Stimulated activated CD8-positive, alpha-beta memory T cell treated with anti-CD3 and anti-CD28 coated beads, Interleukin-15, amount 100 ng/mL, for 24 hours (primary cell): ENCODE results near the gene INTS11.
"Not testable (repeated sequence)": the region's sequence is repeated elsewhere in the genome, so short reads cannot be mapped to it uniquely, and the experiment has no call there.

Experiments used
- DNase-seq: peaks from one replicate; pipeline ENCODE4 v3.0.0-alpha.2; 2020; ENCODE audit warnings: low read depth

Gene INTS11

GRCh38 chr1:1329304-1330210 is 5.1 kb upstream of the INTS11 start:
- no peak for DNase-seq

DNA sequence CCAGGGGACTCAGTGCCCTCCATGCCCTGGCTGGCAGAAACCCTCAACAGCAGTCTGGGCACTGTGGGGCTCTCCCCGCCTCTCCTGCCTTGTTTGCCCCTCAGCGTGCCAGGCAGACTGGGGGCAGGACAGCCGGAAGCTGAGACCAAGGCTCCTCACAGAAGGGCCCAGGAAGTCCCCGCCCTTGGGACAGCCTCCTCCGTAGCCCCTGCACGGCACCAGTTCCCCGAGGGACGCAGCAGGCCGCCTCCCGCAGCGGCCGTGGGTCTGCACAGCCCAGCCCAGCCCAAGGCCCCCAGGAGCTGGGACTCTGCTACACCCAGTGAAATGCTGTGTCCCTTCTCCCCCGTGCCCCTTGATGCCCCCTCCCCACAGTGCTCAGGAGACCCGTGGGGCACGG is 3.8 kb upstream of the INTS11 start:
- DNase-seq: no peak

GRCh38 chr1:1327291-1327690 is 2.8 kb upstream of the INTS11 start:
- no peak for DNase-seq

DNA sequence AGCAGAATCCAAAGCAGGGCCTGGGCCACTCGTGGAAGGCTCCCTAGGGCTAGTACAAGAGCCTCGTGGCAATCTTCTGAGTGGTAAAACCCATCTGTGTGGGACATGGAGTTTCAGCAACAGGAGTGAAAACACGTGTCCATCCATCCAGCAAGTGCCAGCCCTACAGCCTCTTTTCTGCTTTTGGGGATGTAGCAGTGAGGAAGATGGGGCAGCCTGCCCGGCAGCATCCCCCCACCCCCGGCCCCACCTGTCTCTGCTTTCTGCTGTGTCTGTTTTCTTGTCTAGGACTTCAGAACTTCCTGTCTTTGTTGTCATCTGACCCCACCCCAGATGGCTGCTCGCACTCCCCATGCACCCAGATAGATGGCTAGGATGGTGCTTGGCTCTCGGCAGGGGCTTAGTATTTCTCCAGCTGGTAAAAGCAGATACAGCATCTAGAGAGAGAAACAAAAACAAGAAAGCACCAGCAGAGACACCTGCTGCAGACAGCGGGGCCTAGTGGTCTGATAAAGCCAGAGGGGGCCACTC is 1.7 kb upstream of the INTS11 start:
- DNase-seq: no peak

DNA sequence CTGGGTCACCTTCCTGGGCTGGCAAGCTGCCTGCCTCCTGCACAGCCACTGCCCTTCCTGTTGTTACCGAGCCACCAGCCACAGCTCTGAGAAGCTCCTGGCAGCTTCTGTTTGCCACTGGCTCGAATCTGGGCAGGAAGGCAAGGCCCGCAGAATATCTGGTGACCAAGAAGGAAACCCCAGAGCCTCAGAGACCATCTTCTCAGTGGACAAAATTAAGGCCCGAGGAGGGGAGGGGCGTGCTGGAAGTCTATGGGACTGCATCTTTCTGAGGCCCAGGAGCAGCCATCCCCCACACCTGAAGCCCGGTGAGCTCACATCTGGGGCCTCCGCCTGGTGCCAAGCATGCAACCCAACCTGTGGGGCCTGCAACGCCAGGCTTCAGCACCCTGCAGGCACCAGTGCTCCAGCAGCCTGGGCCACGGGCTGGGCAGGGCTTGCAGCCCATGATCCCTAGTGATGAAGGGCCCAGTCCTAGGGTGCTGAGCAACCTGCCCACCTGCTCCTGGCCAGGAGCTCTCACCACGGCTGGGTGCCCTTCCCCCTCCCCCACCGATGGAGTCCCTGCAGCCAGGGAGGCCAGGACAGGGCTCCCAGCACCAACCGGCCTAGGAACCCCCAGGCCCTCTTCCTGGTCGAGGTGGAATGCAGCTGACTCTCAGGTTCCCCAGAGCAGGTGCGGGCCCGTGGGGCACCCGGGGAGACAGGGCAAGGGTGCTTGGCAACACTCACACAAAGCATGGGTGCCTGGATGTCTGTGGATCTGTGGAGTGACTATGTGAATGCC is 1.0 kb upstream of the INTS11 start:
- DNase-seq: no peak

GRCh38 chr1:1324084-1324523 is 356 bp downstream of the INTS11 start:
- no peak for DNase-seq

- no peak for DNase-seq
These were observed 1.5 kb downstream of the INTS11 start for GRCh38 chr1:1322952-1323351.

GRCh38 chr1:1322418-1322817 is 2.0 kb downstream of the INTS11 start:
- DNase-seq: no peak

DNA sequence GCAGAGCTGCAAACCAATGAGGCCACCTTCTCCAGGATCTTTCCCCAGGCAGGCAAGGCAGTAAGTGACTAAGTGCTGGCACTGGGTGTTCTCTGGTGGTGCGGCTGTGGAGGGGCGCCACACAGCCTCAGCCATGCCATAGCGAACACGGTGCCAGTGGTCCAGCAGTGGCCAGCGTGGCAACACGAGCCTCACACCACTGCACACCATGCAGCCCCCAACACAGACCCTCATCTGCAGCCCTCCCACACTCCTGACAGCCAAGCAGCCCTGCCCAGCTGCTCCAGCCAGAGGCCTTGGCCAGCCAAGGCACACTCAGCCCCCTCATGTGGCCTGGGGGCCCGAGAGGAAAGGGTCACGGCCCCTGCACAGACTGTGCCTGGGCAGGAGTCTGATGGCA is 3.0 kb downstream of the INTS11 start:
- no peak for DNase-seq

GRCh38 chr1:1320666-1321448 is 3.6 kb downstream of the INTS11 start:
- no peak for DNase-seq

GRCh38 chr1:1319646-1319941 is 4.9 kb downstream of the INTS11 start:
- no peak for DNase-seq

GRCh38 chr1:1318777-1319645 is 5.4 kb downstream of the INTS11 start:
- DNase-seq: no peak

DNA sequence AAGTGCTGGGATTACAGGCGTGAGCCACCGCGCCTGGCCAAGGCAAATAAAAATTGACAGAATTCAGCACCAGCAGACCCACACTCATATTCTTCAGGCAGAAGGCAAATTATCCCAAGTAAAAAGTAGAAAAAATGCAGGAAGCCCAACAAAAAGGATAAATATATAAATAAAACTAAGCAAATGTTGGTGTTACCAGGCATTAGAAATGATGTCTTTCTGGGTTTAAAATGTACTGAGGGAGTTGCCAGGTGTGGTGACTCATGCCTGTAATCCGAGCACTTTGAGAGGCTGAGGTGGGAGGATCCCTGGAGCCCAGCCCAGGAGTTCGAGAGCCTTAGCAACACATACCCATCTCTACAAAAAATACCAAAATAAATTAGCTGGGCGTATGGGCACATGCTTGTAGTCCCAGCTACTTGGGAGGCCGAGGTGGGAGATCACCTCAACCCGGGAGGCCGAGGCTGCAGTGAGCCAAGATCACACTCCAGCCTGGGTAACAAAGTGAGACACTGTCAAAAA is 6.3 kb downstream of the INTS11 start:
- no peak for DNase-seq

GRCh38 chr1:1317420-1317819 is 7.0 kb downstream of the INTS11 start:
- no peak for DNase-seq

DNA sequence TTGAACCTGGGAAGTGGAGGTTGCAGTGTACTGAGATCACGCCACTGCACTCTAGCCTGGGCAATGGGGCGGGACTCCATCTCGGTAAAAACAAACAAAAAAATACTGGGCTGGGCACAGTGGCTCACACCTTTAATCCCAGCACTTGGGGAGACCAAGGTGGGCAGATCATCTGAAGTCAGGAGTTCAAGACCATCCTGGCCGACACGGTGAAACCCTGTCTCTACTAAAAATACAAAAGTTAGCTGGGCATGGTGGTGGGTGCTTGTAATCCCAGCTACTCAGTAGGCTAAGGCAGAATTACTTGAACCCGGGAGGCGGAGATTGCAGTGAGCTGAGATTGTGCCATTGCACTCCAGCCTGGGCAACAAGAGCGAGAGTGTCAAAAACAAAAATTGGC is 8.3 kb downstream of the INTS11 start:
- DNase-seq: not testable (repeated sequence)

DNA sequence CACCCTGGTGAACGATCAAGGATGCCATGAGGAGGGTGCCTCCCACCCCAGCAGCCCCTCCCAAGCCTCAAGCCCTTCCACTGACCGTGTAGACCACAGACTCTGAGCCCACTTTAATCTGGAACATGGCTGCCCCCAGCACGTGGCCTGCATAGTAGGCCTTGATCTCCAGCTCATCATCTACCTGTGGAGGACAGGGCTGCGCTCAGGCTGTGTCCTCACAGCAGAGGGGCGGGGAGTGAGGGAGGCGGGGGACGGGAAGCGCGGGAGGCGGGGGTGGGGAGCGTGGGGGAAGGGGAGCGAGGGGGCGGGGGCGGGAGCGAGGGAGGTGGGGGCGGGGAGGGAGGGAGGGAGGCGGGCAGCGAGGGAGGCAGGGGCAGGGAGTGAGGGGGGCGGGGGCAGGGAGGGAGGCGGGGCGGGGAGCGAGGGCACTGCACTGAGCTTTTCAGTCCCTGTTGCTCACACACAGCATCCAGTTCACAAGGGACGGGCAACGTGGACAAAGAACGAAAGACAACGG is 9.0 kb downstream of the INTS11 start:
- DNase-seq: no peak

- DNase-seq: no peak
These were observed 9.7 kb downstream of the INTS11 start for GRCh38 chr1:1314678-1315335.

- DNase-seq: no peak
These were observed 10.2 kb downstream of the INTS11 start for GRCh38 chr1:1314237-1314586.

DNA sequence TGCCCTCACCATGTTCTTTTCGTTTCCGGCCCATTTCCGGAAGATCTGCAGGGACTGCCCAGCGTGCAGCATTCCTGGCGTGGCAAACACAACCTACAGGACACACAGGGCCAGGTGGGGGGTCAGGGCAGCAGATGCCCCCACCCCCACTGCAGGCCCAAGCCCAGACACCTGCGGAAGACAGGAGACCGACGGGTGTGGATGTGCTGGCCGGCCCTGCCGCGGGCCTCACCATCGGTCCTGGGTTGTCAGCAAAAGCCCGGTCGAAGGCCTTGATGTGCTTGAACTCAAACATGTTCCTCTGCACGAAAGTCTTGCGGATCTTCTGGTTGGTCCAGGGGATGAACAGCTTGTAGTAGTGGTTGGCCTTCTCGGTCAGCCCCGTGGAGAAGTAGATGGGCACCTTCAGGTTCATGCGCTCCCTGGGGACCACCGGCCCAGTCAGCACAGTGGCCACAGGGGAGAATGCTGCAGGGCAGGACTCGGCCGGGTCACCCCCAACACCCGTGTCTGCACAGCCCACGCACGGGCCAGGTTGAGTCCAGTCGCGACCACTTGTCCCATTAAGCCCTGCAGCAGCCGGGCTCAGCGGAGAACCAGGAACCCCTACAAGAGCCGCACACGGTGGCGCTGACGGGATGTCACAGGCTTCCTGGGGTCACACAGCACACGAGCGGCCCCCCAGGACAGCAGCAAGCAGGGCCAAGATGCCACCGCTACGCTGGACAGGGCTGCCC is 10.8 kb downstream of the INTS11 start:
- DNase-seq: no peak
